ENCODE measurements around the gene NOTCH4.

Gene NOTCH4

GRCh38 chr6:32149932-32150870 lies 73.7 kb downstream of the NOTCH4 start:
- Histone ChIP-seq H4K20me1 (ENCODE audit: insufficient read depth, low read length) (no peaks in the 10 kb centered on the region), H3K27ac (ENCODE audit: low read length) (no peak overlapping the region), H3K9ac (ENCODE audit: low read length) (no peak overlapping the region), H3K4me2 (ENCODE audit: low read depth, low read length) (no peak overlapping the region), H3F3A (ENCODE audit: insufficient read depth, low read length) (no peaks in the 10 kb centered on the region), H3K27me3 (replicated peaks; ENCODE audit: insufficient read depth, low read length) (peaks cover 86% of the 10 kb centered on the region), H3K4me1 (ENCODE audit: low read length) (0 out of 2 replicates have a peak, but pooled peaks cover 3% of the 10 kb centered on the region), H3K9me3 (replicated peaks; ENCODE audit: insufficient read depth, low read length) (no peaks in the 10 kb centered on the region), H3K4me3 (ENCODE audit: low read length) (no peak overlapping the region), H3K9me2 (replicated peaks; ENCODE audit: insufficient read depth, low read length) (no peaks in the 10 kb centered on the region), H3K79me2 (ENCODE audit: low read length) (no peaks in the 10 kb centered on the region), H2AFZ (ENCODE audit: low read length) (no peak overlapping the region), H3K36me3 (replicated peaks; ENCODE audit: insufficient read depth, low read length) (no peaks in the 10 kb centered on the region)
- TF ChIP-seq EZH2phosphoT487 (IDR thresholded peaks at IDR 0.05; ENCODE audit: low read length) = no peak
- TF ChIP-seq CTCF (IDR thresholded peaks at IDR 0.05; ENCODE audit: low read length) = no peak
- no peak for TF ChIP-seq EZH2 (optimal IDR thresholded peaks at IDR 0.05; ENCODE audit: low read depth, low read length)
- no peak for DNase-seq

GRCh38 chr6:32149092-32149755 lies 74.6 kb downstream of the NOTCH4 start:
- no peak overlapping the region for H2AFZ ChIP-seq (ENCODE audit: low read length)
- no peaks in the 10 kb centered on the region for H3K9me2 ChIP-seq (replicated peaks; ENCODE audit: insufficient read depth, low read length)
- H3K27ac ChIP-seq (ENCODE audit: low read length) = no peak overlapping the region
- no peaks in the 10 kb centered on the region for H3F3A ChIP-seq (ENCODE audit: insufficient read depth, low read length)
- H3K27me3 ChIP-seq (replicated peaks; ENCODE audit: insufficient read depth, low read length) = peaks cover 92% of the 10 kb centered on the region
- H3K36me3 ChIP-seq (replicated peaks; ENCODE audit: insufficient read depth, low read length) = no peaks in the 10 kb centered on the region
- TF ChIP-seq CTCF (IDR thresholded peaks at IDR 0.05; ENCODE audit: low read length) (no peak), EZH2 (optimal IDR thresholded peaks at IDR 0.05; ENCODE audit: low read depth, low read length) (no peak), EZH2phosphoT487 (IDR thresholded peaks at IDR 0.05; ENCODE audit: low read length) (no peak)
- no peaks in the 10 kb centered on the region for H3K4me1 ChIP-seq (ENCODE audit: low read length)
- no peak overlapping the region for H3K9ac ChIP-seq (ENCODE audit: low read length)
- no peaks in the 10 kb centered on the region for H4K20me1 ChIP-seq (ENCODE audit: insufficient read depth, low read length)
- no peak overlapping the region for H3K4me2 ChIP-seq (ENCODE audit: low read depth, low read length)
- H3K9me3 ChIP-seq (replicated peaks; ENCODE audit: insufficient read depth, low read length) = no peaks in the 10 kb centered on the region
- no peak overlapping the region for H3K4me3 ChIP-seq (ENCODE audit: low read length)
- no peaks in the 10 kb centered on the region for H3K79me2 ChIP-seq (ENCODE audit: low read length)
- no peak for DNase-seq

GRCh38 chr6:32148289-32149091 lies 75.4 kb downstream of the NOTCH4 start:
- no peak overlapping the region for H2AFZ ChIP-seq (ENCODE audit: low read length)
- H3K36me3 ChIP-seq (replicated peaks; ENCODE audit: insufficient read depth, low read length) = no peaks in the 10 kb centered on the region
- no peak overlapping the region for H3K4me3 ChIP-seq (ENCODE audit: low read length)
- H3K4me1 ChIP-seq (ENCODE audit: low read length) = no peaks in the 10 kb centered on the region
- H3K27me3 ChIP-seq (replicated peaks; ENCODE audit: insufficient read depth, low read length) = peaks cover 91% of the 10 kb centered on the region
- no peaks in the 10 kb centered on the region for H4K20me1 ChIP-seq (ENCODE audit: insufficient read depth, low read length)
- H3K27ac ChIP-seq (ENCODE audit: low read length) = no peak overlapping the region
- TF ChIP-seq EZH2 (optimal IDR thresholded peaks at IDR 0.05; ENCODE audit: low read depth, low read length) (peak; percentile 24), EZH2phosphoT487 (IDR thresholded peaks at IDR 0.05; ENCODE audit: low read length) (no peak)
- no peaks in the 10 kb centered on the region for H3K79me2 ChIP-seq (ENCODE audit: low read length)
- no peak overlapping the region for H3K9ac ChIP-seq (ENCODE audit: low read length)
- H3K9me3 ChIP-seq (replicated peaks; ENCODE audit: insufficient read depth, low read length) = no peaks in the 10 kb centered on the region
- DNase-seq = no peak
- H3F3A ChIP-seq (ENCODE audit: insufficient read depth, low read length) = no peaks in the 10 kb centered on the region
- H3K4me2 ChIP-seq (ENCODE audit: low read depth, low read length) = no peak overlapping the region
- H3K9me2 ChIP-seq (replicated peaks; ENCODE audit: insufficient read depth, low read length) = no peaks in the 10 kb centered on the region

Measured in MM.1S (cell line).